HG03521 (cell line): Measurements from ENCODE around the gene PSMB7.

Source experiments
- ATAC-seq: cut with Tn5 transposase; IDR thresholded peaks from one replicate; pipeline ENCODE4 v1.9.1; 2021; ENCODE audit warnings: mild to moderate bottlenecking, moderate library complexity; ENCODE audit not compliant: unreplicated experiment

The PSMB7 gene

GRCh38 chr9:124329206-124329792, 85.9 kb downstream of the PSMB7 start:
- no peak for ATAC-seq

GRCh38 chr9:124328285-124328684, 87.0 kb downstream of the PSMB7 start:
- no peak for ATAC-seq

- no peak for ATAC-seq
Measured at GRCh38 chr9:124327491-124327890, 87.8 kb downstream of the PSMB7 start.

DNA sequence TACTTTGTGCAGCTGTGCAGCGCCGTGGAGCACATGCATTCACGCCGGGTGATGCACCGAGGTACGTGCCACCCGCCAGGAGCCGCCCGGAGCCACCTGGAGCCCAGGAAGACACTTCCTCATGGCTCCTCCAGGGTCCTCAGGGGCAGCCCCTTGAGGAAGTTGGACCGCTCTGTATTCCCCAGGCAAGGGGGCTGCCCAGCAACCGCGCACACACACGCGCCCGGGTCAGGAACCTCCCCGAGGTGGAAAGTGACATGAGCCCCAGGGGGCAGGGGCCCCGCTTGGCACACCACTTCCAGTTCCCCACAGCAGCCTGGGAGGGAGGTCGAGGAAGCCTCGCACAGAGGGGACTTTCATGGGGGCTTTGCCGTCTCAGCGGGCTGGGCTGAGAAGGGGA, 88.9 kb downstream of the PSMB7 start:
- ATAC-seq = no peak

- no peak for ATAC-seq
Measured at GRCh38 chr9:124325816-124326215, 89.4 kb downstream of the PSMB7 start.

GRCh38 chr9:124323904-124324303, 91.3 kb downstream of the PSMB7 start:
- ATAC-seq = no peak

DNA sequence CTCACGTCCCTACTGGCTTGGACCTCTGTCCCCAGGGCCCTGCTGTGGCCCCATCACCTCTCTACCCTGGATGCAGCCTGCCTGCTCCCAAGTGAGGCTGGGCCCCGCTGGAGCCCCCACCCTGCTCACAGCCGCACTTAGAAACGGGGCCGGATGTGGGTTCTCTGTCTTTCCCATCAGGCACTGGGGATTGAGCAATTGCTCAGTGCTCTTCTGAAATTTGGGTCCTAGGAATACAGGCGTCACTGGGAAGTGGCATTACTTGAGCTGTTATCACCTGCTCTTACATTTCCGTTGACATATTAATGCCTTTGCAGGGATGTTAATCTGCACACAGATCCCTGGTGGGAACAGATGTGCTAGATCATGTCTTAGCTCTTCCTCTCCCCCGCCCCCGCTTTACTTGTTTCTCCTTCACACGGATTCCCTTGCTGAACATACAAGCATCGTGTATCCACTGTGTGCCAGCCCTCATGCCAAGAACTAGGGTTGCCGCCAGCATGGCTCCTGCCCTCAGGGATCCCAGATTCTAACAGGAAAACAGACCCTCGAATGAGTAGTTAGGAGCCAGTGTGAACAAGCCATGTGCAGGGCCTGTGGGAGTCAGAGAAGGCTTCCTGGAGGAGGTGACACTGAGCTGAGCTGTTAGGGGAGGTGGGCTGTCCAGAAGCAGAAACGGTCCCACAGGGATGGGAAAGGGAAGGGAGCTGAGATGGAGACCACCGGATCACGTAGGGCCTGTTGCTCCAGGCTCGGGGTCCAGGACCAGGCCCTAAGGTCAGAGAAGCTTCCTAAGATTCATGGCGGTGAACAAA, 92.4 kb downstream of the PSMB7 start:
- ATAC-seq = no peak

- ATAC-seq = no peak
Measured at GRCh38 chr9:124321935-124322334, 93.3 kb downstream of the PSMB7 start.

DNA sequence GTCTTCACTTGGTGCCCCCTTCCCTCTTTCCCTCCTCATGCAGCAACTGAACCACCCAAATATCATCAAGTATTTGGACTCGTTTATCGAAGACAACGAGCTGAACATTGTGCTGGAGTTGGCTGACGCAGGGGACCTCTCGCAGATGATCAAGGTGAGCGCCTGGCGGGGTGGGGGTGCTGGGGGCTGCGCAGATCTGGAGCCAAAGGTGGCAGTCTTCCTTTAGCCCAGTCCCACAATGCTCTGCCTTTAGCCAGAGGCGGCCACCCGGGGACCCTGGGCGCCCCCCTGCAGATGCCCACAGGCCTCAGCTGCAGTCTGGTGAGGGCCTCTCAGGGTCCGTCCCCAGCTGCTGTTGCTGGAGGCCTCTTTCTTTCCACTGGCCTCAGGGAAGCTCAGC, 93.8 kb downstream of the PSMB7 start:
- ATAC-seq = no peak

DNA sequence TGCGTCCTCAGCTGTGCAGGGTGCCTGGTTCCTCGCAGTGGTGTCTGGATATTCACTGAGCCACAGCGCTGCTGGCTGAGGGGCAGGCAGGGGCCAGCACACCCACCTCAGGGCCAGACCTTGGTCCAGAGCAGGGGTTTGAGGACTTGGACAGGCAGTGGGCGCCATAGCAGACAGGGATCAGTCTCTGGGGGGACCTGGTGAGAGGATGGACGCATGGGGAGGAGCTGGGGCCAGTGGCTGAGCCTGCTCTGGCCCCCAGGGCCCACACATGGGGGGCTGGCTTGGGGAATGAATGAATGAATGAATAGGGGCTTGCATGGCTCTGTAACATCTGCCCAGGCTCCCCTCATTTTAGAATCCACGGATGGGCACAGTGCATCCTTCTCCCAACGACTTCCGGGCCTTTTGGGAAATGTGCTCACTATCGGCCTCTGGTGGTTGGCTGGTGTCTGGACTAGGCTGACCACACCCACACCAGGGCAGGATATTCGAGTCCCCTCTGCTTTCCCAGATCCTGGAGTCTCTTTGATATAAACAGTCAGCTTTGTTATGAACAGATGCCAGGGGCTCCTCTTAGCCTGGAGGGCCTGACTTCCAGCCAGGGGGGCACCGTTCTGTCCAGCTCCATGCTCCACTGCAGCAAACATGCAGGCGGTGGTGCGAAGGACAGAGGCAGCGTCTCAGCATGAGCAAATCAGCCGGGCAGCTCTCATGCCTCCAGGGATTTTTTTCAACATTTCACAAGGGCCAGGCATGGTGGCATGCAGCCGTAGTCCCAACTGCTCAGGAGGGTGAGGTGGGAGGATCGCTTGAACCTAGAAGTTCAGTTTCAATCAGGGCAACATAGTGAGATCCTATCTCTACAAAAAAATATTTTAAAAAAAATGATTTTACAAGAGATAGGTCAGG, 94.9 kb downstream of the PSMB7 start:
- no peak for ATAC-seq

DNA sequence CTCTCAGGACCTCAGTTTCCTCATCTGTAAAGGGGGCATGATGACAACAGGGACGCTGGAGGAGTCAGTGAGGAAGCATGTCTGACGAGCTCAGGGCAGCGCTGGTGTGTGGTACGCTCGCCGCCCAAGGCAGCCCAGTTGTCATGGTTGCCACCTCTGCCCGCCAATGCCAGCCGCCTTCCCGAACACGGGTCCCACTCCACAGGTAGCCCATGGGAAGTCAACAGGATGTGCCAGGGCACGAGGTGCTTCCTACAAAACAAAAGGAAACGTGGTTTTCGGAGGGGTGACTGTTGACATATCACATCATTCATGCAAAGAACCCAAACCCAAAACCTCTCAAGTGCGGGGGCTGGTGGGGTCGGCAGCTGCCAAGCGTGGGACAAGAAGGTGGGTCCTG, 99.4 kb downstream of the PSMB7 start:
- no peak for ATAC-seq

GRCh38 chr9:124313940-124314339, 101.3 kb downstream of the PSMB7 start:
- no peak for ATAC-seq

- no peak for ATAC-seq
Measured at GRCh38 chr9:124312290-124313265, 102.7 kb downstream of the PSMB7 start.

- no peak for ATAC-seq
Measured at GRCh38 chr9:124311283-124311682, 104.0 kb downstream of the PSMB7 start.

DNA sequence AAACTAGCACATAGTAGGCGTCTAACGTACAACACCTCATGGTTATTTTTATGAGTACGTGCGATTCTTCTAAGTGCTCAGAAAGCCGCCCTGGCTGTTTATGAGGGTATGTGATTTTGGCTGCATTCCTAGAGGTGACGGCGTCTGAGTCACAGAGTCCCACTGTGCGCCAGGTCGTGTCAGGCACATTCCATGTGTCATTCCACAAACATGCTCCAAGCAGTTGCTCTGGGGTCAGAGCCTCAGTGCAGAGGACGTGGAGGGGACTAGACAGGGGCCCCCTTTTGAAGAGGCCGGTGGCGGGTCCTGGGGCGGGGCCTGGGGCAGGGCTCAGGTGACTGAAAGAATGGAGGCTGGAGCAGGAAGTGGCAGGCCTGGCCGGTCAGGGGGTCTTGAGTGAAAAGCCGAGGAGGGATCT, 105.6 kb downstream of the PSMB7 start:
- no peak for ATAC-seq

GRCh38 chr9:124308606-124309491, 106.4 kb downstream of the PSMB7 start:
- no peak for ATAC-seq

DNA sequence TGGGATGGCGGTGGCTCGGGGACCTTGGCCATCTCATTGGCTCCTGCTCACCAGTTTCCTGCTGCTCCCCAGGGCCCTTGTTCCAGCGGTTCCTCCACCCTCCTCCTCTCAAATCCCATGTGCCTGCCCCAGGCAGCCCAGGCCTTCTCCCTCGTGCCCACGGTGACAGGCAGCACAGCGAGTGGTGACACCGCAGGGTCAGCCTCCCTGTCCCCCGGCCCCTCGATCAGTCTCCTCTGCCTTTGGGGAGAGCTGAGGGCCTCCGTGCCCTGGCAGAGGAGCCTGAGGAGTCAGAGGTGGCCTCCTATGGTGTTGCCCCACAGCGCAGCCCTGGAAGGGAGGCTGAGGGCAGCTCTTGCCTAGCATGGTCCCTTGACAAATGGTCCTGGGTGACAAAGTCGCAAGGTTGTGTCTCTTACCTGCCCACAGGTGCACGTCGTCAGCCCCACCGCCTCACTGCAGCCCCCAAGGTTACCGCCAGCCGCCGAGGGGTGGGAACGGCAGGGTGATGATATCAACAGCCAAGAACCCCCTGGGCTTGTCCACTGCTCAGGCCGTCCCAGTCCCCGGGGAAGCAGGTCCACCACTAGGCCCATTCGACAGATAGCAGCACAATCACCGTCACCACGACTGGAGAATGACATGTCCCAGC, 107.7 kb downstream of the PSMB7 start:
- no peak for ATAC-seq

DNA sequence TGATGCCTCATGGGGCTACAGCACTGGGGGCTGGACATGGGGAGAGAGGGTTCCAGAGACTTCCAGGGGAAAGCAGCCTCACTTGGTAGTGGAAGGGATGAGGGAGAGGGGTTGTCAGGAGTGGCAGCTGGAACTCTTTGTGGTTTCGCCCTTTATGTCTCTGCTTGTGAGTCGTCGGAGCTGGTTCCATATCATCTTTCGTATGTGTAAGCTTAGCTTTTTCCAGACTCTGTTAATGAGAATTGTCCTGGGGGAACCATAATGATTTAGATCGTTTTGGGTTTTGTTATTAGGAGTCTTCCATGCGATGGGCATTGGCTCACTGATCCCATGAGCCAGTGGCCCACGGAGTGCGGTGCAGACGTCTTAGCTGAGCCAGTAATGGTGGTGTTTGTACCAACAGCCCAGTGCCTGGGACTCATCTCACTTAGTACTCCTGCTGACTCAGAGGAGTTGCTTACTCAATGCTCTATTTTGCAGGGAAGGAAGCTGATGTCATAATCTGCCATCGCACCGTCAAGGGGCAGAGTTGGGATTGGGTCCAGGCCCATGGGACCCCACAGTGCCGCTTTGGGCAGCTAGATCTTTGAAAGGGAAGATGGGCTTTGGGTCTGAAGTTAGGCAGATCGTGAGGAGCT, 109.0 kb downstream of the PSMB7 start:
- no peak for ATAC-seq
